Keratinocyte (primary cell): ENCODE data around the gene CPTP. TPM values are rescaled to one million over a fixed set of nuclear protein-coding genes. Genes with fewer than 3 reads are reported as not detected.
A peak's percentile ranks its signal among the peaks of the same experiment; 100 is the strongest.

Experiments
- DNase-seq: peaks from one replicate; pipeline ENCODE4 v3.0.0-alpha.2; 2011; ENCODE audit warnings: low read depth, missing footprints, low spot score
- FAIRE-seq: peaks from 2 replicates; lab custom pipeline; 2011; peaks lifted over from hg19 to GRCh38; lab: Jason Lieb, UNC
- H2AFZ ChIP-seq: 2 replicates; pipeline ENCODE4 v1.6.0; 2012; ENCODE audit warnings: low read length, control low read depth, inconsistent platforms; ENCODE audit not compliant: control insufficient read depth
- H3K27ac ChIP-seq: 2 replicates; pipeline ENCODE4 v1.5.1; 2011; ENCODE audit warnings: low read length; ENCODE audit not compliant: control insufficient read depth, insufficient read depth
- H3K27me3 ChIP-seq: 3 replicates; pipeline ENCODE4 v1.6.0; 2011; ENCODE audit warnings: low read length; ENCODE audit not compliant: control insufficient read depth, insufficient read depth; ENCODE audit errors: extremely low read depth
- H3K36me3 ChIP-seq, 2 experiments: 2 replicates in 1 of 2; 3 replicates in 1 of 2; pipeline ENCODE4 v1.5.1; 2011; ENCODE audit warnings: low read length in 2 of 2, mild to moderate bottlenecking in 1 of 2; ENCODE audit not compliant: control insufficient read depth in 2 of 2, insufficient read depth in 2 of 2; ENCODE audit errors: extremely low read depth in 1 of 2
- H3K4me1 ChIP-seq: 3 replicates; pipeline ENCODE4 v1.5.1; 2011; ENCODE audit warnings: low read length; ENCODE audit not compliant: control insufficient read depth, insufficient read depth; ENCODE audit errors: extremely low read depth
- H3K4me2 ChIP-seq: 3 replicates; pipeline ENCODE4 v1.6.0; 2011; ENCODE audit warnings: low read depth, low read length; ENCODE audit not compliant: control insufficient read depth, insufficient read depth; ENCODE audit errors: extremely low read depth
- H3K4me3 ChIP-seq, 3 experiments: fragments of 200-600 bp in 1 of 3; sonication (generic) in 1 of 3; 2 replicates in 2 of 3; 3 replicates in 1 of 3; pipeline ENCODE4 v1.5.1; 2011 to 2016; ENCODE audit warnings: low read length in 3 of 3, mild to moderate bottlenecking in 3 of 3, control low read depth in 2 of 3, inconsistent platforms in 1 of 3, low read depth in 1 of 3, mixed read lengths in 1 of 3, mixed run types in 1 of 3, moderate library complexity in 1 of 3; ENCODE audit not compliant: control insufficient read depth in 2 of 3, insufficient read depth in 2 of 3; ENCODE audit errors: extremely low read depth in 1 of 3
- H3K79me2 ChIP-seq: 2 replicates; pipeline ENCODE4 v1.6.0; 2012; ENCODE audit warnings: low read length; ENCODE audit not compliant: control insufficient read depth, insufficient read depth
- H3K9ac ChIP-seq: 3 replicates; pipeline ENCODE4 v1.6.0; 2011; ENCODE audit warnings: low read length; ENCODE audit not compliant: control insufficient read depth, insufficient read depth; ENCODE audit errors: extremely low read depth
- H3K9me1 ChIP-seq: 3 replicates; pipeline ENCODE4 v1.6.0; 2011; ENCODE audit warnings: low read length; ENCODE audit not compliant: control insufficient read depth, insufficient read depth; ENCODE audit errors: extremely low read depth
- H3K9me3 ChIP-seq: 2 replicates; pipeline ENCODE4 v1.5.1; 2012; ENCODE audit warnings: low read depth, low read length; ENCODE audit not compliant: control insufficient read depth
- H4K20me1 ChIP-seq: 3 replicates; pipeline ENCODE4 v1.6.0; 2011; ENCODE audit warnings: low read length; ENCODE audit not compliant: control insufficient read depth, insufficient read depth; ENCODE audit errors: extremely low read depth
- CTCF ChIP-seq, 3 experiments: IDR thresholded peaks in 1 of 3; conservative IDR thresholded peaks in 1 of 3; optimal IDR thresholded peaks in 1 of 3; 2 replicates in 2 of 3; 3 replicates in 1 of 3; pipeline versions ENCODE3 to v1.5.1; 2011; ENCODE audit warnings: low read length in 3 of 3, mild to moderate bottlenecking in 3 of 3, moderate library complexity in 2 of 3, control low read depth in 1 of 3, inconsistent platforms in 1 of 3; ENCODE audit not compliant: insufficient read depth in 2 of 3; ENCODE audit errors: extremely low read depth in 1 of 3
- EZH2 ChIP-seq: IDR thresholded peaks from one replicate; pipeline ENCODE4 v1.6.1; 2012; ENCODE audit warnings: inconsistent platforms, mild to moderate bottlenecking, low read length, moderate library complexity
- dilution Hi-C: fragments of 300-500 bp; cut with MboI; formaldehyde crosslinking; loops from one replicate; pipeline ENCODE4 v1.7.0; 2020; ENCODE audit warnings: low sequenced_read_pairs; ENCODE audit not compliant: extremely low pct_ligation_motif_present
- polyA plus RNA-seq, 5 experiments: library from polyadenylated mRNA; depleted of rRNA in 3 of 5; stranded (reverse) in 3 of 5; stranded (forward) in 1 of 5; unstranded in 1 of 5; fragments of >200 nt; gene quantifications; 1 replicate in 1 of 5; 2 replicates in 3 of 5; 3 replicates in 1 of 5; pipeline versions ENCODE4 v1.2.1 to v1.2.3, GENCODE V29; 2011 to 2012; ENCODE audit warnings: missing spikeins in 2 of 5, low read depth in 1 of 5, low replicate concordance in 1 of 5

Gene CPTP
- polyA plus RNA-seq, 1 donor (not counting 4 experiments of a cell fraction or from before 2014, with no cell fraction given) = 5.8 TPM

GRCh38 chr1:1351511-1352427, 27.2 kb downstream of the CPTP start:
- Histone ChIP-seq H3K27me3 (peaks cover 8% of the 10 kb centered on the region), H3K79me2 (peaks cover 21% of the 10 kb centered on the region), H3K27ac (no peak overlapping the region), H4K20me1 (no peaks in the 10 kb centered on the region), H3K4me1 (peaks cover 15% of the 10 kb centered on the region), H3K9ac (no peak overlapping the region), H3K4me2 (peak overlapping the region; percentile 37), H3K9me1 (no peaks in the 10 kb centered on the region), H3K4me3 (no peak overlapping the region), H2AFZ (no peak overlapping the region), H3K9me3 (no peaks in the 10 kb centered on the region), H3K36me3 (no peaks in the 10 kb centered on the region)
- no peak for FAIRE-seq
- no peak for DNase-seq
- dilution Hi-C loops = no loop called here
- no peak for TF ChIP-seq EZH2

GRCh38 chr1:1352786-1353388, 28.3 kb downstream of the CPTP start:
- DNase-seq (no peak), FAIRE-seq (no peak)
- Histone ChIP-seq H3K9me1 (no peaks in the 10 kb centered on the region), H3K4me2 (no peak overlapping the region), H3K36me3 (no peaks in the 10 kb centered on the region), H3K9me3 (no peaks in the 10 kb centered on the region), H3K79me2 (peaks cover 10% of the 10 kb centered on the region), H3K27me3 (peaks cover 8% of the 10 kb centered on the region), H3K9ac (no peak overlapping the region), H3K4me3 (no peak overlapping the region), H4K20me1 (no peaks in the 10 kb centered on the region), H3K4me1 (peaks cover 6% of the 10 kb centered on the region), H3K27ac (no peak overlapping the region), H2AFZ (no peak overlapping the region)
- no peak for TF ChIP-seq CTCF (optimal IDR thresholded peaks at IDR 0.05 in 1 of 3, IDR thresholded peaks at IDR 0.05 in 1 of 3, conservative IDR thresholded peaks at IDR 0.05 in 1 of 3; ENCODE audit: extremely low read depth in 1 of 3, insufficient read depth in 2 of 3, low read length in 3 of 3)
- TF ChIP-seq EZH2 = no peak
- dilution Hi-C loops = no loop called here
